ENCODE measurements around the gene SLC20A1.

SLC20A1 gene

GRCh38 chr2:112645310-112646101 lies at the start of gene SLC20A1:
Gene SLC20A1, plus strand, starts transcription at chr2:112645939. Its CDS starts 890 bp downstream, at chr2:112646829.
- peak within 1 kb of the TSS; percentile 88 for H3K4me3 ChIP-seq (ENCODE audit: low read depth, low read length)
- TF ChIP-seq, protein P1, sequence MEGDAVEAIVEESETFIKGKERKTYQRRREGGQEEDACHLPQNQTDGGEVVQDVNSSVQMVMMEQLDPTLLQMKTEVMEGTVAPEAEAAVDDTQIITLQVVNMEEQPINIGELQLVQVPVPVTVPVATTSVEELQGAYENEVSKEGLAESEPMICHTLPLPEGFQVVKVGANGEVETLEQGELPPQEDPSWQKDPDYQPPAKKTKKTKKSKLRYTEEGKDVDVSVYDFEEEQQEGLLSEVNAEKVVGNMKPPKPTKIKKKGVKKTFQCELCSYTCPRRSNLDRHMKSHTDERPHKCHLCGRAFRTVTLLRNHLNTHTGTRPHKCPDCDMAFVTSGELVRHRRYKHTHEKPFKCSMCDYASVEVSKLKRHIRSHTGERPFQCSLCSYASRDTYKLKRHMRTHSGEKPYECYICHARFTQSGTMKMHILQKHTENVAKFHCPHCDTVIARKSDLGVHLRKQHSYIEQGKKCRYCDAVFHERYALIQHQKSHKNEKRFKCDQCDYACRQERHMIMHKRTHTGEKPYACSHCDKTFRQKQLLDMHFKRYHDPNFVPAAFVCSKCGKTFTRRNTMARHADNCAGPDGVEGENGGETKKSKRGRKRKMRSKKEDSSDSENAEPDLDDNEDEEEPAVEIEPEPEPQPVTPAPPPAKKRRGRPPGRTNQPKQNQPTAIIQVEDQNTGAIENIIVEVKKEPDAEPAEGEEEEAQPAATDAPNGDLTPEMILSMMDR (IDR thresholded peaks at IDR 0.05; ENCODE audit: insufficient read depth, low read depth, low read length, missing control alignments), result peak; percentile 53
- peak; percentile 98 for DNase-seq (ENCODE audit: low read depth)

GRCh38 chr2:112597537-112598322 lies 48.0 kb upstream of the SLC20A1 start:
- no peak overlapping the region for H3K4me3 ChIP-seq (ENCODE audit: low read depth, low read length)

DNA sequence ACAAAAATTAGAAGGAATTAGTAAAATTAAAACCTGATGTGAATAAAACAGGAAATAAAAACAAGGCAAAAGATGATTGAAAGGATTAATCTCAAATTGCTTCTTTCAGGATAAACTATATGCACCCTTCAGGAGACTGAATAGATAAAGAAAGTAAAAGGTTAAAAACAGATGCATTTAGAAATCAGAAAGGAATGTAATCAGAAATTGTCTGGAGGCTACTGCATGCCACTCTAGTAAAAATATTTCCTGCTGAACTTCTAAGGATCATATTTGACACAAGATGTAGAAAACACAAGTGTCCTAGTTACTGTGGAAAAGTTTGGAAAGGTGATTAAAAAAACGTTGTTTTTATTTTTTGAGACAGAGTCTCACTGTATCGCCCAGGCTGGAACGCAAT lies 45.1 kb upstream of the SLC20A1 start:
- TF ChIP-seq, protein P1 (IDR thresholded peaks at IDR 0.05; ENCODE audit: insufficient read depth, low read depth, low read length, missing control alignments), result no peak
- H3K4me3 ChIP-seq (ENCODE audit: low read depth, low read length), result no peak overlapping the region
- DNase-seq (ENCODE audit: low read depth), result no peak

More at GRCh38 chr2:112597537-112598322, 48.0 kb upstream of the SLC20A1 start:
- TF ChIP-seq, protein P1 (IDR thresholded peaks at IDR 0.05; ENCODE audit: insufficient read depth, low read depth, low read length, missing control alignments), result no peak
- no peak for DNase-seq (ENCODE audit: low read depth)

DNA sequence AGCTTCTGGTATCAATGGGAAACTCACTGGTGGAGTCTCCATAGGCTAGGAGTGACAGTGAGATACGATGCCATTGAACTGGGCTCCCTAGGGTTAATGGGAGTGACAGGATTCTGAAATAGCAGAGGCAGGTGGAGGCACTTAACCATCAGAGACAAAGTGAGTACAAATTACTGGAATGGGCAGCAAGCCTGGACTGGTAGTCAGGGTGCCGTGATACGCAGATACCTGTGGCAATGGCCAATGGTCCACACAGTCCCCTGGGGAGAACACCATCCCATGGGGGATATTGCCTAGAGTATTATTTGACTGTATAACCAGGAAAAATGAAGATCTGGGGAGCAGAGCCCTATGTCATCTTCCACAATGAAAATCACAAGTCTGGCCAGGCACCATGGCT lies 44.0 kb upstream of the SLC20A1 start:
- TF ChIP-seq, protein P1 (IDR thresholded peaks at IDR 0.05; ENCODE audit: insufficient read depth, low read depth, low read length, missing control alignments), result no peak
- no peak for DNase-seq (ENCODE audit: low read depth)
- no peak overlapping the region for H3K4me3 ChIP-seq (ENCODE audit: low read depth, low read length)

DNA sequence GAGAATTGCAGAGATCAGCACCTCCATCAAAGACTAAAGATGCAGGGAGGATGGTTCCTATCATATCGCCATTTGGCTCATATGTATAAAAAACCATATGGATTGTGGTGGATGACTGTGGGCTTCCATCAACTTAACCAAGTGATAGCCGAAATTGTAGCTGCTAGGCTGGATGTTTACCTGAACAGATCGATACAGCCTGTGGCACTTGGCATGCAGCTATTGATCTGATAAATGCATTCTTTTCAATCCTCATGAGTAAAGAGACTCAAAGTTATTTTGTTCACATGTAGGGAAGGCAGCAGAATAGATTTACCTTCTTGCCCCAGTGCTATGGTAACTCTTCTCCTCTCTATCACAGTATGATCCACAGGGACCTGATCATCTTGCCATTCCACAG lies 42.8 kb upstream of the SLC20A1 start:
- TF ChIP-seq, protein P1 (IDR thresholded peaks at IDR 0.05; ENCODE audit: insufficient read depth, low read depth, low read length, missing control alignments), result no peak
- no peak overlapping the region for H3K4me3 ChIP-seq (ENCODE audit: low read depth, low read length)
- no peak for DNase-seq (ENCODE audit: low read depth)

DNA sequence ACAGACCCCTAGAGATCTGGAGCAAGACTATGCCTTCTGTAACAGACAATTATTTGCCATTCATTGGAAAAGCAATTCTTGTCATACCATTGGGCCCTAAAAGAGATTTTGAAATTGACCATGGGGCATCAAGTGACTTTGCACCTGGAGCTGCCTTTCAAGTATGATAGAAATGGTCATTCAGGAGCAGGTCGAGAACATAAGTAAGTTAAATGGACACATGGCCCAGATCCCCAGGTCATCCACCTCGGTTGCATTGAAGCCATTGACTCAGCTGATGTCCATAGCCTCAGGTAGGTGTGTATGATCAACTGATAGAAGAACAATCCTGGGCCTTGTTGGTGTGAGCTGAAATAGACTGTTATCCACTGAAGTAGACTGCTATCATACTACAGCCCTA lies 42.0 kb upstream of the SLC20A1 start:
- TF ChIP-seq, protein P1 (IDR thresholded peaks at IDR 0.05; ENCODE audit: insufficient read depth, low read depth, low read length, missing control alignments), result no peak
- no peak overlapping the region for H3K4me3 ChIP-seq (ENCODE audit: low read depth, low read length)
- DNase-seq (ENCODE audit: low read depth), result no peak
